ENCODE measurements around the gene ALX4.

- no peak for TF ChIP-seq POLR2A (IDR thresholded peaks at IDR 0.05; ENCODE audit: low read depth, low read length)
- no peak for TF ChIP-seq TAF1 (IDR thresholded peaks at IDR 0.05; ENCODE audit: borderline replicate concordance, low read depth, low read length)
- no peak for TF ChIP-seq POLR2AphosphoS5 (IDR thresholded peaks at IDR 0.05; ENCODE audit: low read depth, low read length)
These were observed 29.7 kb downstream of the ALX4 start for GRCh38 chr11:44280257-44280656.

All from GM12892 (cell line).